ENCODE results near the gene RAB42.

RAB42 gene

DNA sequence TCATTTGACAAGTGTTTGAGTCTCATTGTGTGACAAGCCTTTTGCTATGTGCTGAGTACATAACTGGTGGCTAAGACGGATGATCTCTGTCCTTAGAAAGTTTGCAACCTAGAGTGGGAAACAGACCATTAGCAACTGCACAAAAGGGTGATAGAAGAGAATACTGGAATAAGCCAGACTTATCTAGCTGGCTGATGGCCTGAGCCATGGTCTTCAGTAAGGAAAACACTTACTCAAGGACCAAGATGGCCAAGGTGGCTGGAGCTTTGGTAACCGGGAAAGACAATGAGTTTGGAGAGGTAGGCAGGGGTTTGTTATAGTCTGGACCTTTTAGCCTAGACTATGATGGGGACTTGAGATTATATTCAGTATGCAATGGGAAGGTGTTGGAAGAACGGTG lies 52.4 kb downstream of the RAB42 start:
- in situ Hi-C loops (cut with HindIII; ENCODE audit: low sequenced_read_pairs) = no loop called here

Data from DLD1 (cell line).